Measurements from ENCODE around the gene CPLX4.

DNA sequence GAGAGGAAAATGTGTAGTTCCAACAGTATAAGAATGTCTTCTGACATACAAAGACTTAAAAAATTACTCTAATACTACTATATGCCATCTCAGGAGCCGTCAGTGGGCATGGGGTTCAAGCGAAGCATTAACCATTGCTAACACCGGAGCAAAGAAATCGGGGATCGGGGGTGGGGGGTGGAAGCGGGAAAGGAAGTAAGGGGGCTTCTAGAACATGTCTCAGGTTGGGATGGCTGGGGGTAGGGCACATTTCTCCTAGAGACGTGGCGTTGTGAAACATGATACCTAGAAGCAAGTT is 39.9 kb upstream of the CPLX4 start:
- TF ChIP-seq, protein P1, sequence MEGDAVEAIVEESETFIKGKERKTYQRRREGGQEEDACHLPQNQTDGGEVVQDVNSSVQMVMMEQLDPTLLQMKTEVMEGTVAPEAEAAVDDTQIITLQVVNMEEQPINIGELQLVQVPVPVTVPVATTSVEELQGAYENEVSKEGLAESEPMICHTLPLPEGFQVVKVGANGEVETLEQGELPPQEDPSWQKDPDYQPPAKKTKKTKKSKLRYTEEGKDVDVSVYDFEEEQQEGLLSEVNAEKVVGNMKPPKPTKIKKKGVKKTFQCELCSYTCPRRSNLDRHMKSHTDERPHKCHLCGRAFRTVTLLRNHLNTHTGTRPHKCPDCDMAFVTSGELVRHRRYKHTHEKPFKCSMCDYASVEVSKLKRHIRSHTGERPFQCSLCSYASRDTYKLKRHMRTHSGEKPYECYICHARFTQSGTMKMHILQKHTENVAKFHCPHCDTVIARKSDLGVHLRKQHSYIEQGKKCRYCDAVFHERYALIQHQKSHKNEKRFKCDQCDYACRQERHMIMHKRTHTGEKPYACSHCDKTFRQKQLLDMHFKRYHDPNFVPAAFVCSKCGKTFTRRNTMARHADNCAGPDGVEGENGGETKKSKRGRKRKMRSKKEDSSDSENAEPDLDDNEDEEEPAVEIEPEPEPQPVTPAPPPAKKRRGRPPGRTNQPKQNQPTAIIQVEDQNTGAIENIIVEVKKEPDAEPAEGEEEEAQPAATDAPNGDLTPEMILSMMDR (IDR thresholded peaks at IDR 0.05), result no peak
- no peak for TF ChIP-seq POLR2A (IDR thresholded peaks at IDR 0.05)

Data from thyroid gland (tissue), 4 donors.